ENCODE data around the gene NR1D2. TPM values are rescaled to one million over a fixed set of nuclear protein-coding genes. Genes with fewer than 3 reads are reported as not detected.

NR1D2 gene
- total RNA-seq, 3 donors from 2014 or later = 26.2 to 43.8 (median 37.4) TPM

GRCh38 chr3:23971684-23972083, 26.6 kb downstream of the NR1D2 start:
- H3K36me3 ChIP-seq = no peaks in the 10 kb centered on the region
- no peak overlapping the region for H3K4me3 ChIP-seq
- TF ChIP-seq, protein P1, sequence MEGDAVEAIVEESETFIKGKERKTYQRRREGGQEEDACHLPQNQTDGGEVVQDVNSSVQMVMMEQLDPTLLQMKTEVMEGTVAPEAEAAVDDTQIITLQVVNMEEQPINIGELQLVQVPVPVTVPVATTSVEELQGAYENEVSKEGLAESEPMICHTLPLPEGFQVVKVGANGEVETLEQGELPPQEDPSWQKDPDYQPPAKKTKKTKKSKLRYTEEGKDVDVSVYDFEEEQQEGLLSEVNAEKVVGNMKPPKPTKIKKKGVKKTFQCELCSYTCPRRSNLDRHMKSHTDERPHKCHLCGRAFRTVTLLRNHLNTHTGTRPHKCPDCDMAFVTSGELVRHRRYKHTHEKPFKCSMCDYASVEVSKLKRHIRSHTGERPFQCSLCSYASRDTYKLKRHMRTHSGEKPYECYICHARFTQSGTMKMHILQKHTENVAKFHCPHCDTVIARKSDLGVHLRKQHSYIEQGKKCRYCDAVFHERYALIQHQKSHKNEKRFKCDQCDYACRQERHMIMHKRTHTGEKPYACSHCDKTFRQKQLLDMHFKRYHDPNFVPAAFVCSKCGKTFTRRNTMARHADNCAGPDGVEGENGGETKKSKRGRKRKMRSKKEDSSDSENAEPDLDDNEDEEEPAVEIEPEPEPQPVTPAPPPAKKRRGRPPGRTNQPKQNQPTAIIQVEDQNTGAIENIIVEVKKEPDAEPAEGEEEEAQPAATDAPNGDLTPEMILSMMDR (IDR thresholded peaks at IDR 0.05) = no peak
- H3K27ac ChIP-seq = no peak overlapping the region
- intact Hi-C loops (cut with DNase I; ENCODE audit: low total_unique reads) = no loop called here
- H3K9me3 ChIP-seq = no peaks in the 10 kb centered on the region
- no peaks in the 10 kb centered on the region for H3K4me1 ChIP-seq
- DNase-seq (ENCODE audit: low spot score in 2 of 2) = no peak
- no peaks in the 10 kb centered on the region for H3K27me3 ChIP-seq

- no peaks in the 10 kb centered on the region for H3K36me3 ChIP-seq
These were observed 31.5 kb downstream of the NR1D2 start for GRCh38 chr3:23976555-23976954.

DNA sequence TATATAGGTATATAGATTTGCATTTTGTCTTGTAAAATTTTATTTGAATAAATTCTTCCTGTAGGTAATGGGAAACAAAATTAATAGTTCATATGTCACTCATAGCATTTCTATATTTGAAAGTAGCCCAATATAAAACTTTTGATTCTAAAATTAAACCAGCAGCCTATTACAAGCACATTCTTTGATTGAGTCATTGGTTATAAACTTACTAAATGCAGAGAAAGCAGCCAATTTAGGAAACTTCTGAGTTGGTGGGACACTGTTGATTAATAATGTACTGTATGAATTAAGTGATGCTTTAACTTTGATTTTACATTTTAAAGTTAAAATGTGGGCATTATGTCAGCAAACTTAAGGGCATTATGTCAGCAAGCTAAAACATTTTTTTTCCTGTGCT, 34.5 kb downstream of the NR1D2 start:
- no peak overlapping the region for H3K27ac ChIP-seq
- H3K36me3 ChIP-seq = no peaks in the 10 kb centered on the region
- H3K4me1 ChIP-seq = no peaks in the 10 kb centered on the region
- H3K4me3 ChIP-seq = no peak overlapping the region
- H3K9me3 ChIP-seq = no peaks in the 10 kb centered on the region
- no peaks in the 10 kb centered on the region for H3K27me3 ChIP-seq
- DNase-seq (ENCODE audit: low spot score in 2 of 2) = no peak
- intact Hi-C loops (cut with DNase I; ENCODE audit: low total_unique reads) = no loop called here
- TF ChIP-seq, protein P1 (IDR thresholded peaks at IDR 0.05) = no peak
- TF ChIP-seq POLR2A (IDR thresholded peaks at IDR 0.05) (no peak), POLR2AphosphoS5 (IDR thresholded peaks at IDR 0.05) (no peak)

More at GRCh38 chr3:23976555-23976954, 31.5 kb downstream of the NR1D2 start:
- Histone ChIP-seq H3K9me3 (no peaks in the 10 kb centered on the region), H3K27me3 (no peaks in the 10 kb centered on the region), H3K27ac (no peak overlapping the region), H3K4me1 (no peaks in the 10 kb centered on the region), H3K4me3 (no peak overlapping the region)
- no peak for DNase-seq (ENCODE audit: low spot score in 2 of 2)
- TF ChIP-seq, protein P1 (IDR thresholded peaks at IDR 0.05) = no peak
- TF ChIP-seq POLR2AphosphoS5 (IDR thresholded peaks at IDR 0.05) (no peak), POLR2A (IDR thresholded peaks at IDR 0.05) (no peak)
- intact Hi-C loops (cut with DNase I; ENCODE audit: low total_unique reads) = no loop called here

DNA sequence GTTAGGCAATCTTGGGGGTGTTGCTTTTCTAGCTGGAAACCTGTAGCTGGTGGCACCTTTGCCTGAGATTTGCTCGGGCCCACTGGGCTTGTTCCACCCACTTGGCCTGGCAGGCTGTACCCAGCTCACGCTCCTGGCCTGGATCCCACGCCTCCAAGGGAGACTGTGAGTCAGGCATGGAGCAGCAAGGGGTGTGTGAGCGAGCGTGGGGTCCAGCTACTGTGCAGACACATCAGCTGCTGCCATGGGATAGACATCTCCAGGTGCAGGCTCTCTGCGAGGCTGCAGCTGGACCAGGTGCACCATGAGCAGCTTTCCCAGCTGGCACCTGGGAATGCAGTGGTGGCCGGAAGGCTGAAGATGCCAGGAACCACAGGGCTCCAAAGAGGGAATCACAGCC, 36.0 kb downstream of the NR1D2 start:
- Histone ChIP-seq H3K9me3 (no peaks in the 10 kb centered on the region), H3K36me3 (no peaks in the 10 kb centered on the region), H3K27ac (no peak overlapping the region), H3K27me3 (no peaks in the 10 kb centered on the region), H3K4me3 (no peak overlapping the region), H3K4me1 (no peaks in the 10 kb centered on the region)
- TF ChIP-seq POLR2AphosphoS5 (IDR thresholded peaks at IDR 0.05) (no peak), POLR2A (IDR thresholded peaks at IDR 0.05) (no peak)
- TF ChIP-seq, protein P1 (IDR thresholded peaks at IDR 0.05) = no peak
- intact Hi-C loops (cut with DNase I; ENCODE audit: low total_unique reads) = no loop called here
- DNase-seq (ENCODE audit: low spot score in 2 of 2) = no peak

DNA sequence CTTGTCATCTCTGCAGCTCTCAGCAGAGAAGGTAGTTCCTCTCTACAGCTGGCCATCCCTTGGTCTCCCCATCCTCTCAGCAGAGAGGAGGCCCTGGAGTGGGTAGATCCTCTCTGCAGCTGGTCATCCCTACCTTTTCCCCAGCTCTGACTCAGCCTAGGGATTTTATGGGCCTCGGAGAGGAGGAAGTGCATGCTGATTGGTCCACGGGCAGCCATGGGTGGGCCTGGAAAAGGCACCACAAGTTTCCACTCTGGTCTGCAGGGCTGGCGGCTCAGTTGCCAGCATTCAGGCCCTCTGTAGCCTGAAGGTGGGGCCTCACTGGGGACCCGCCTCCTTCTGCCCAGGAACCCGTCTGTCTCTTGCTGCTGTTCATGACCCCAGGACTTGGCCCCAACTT, 36.9 kb downstream of the NR1D2 start:
- H3K9me3 ChIP-seq = no peaks in the 10 kb centered on the region
- no peaks in the 10 kb centered on the region for H3K4me1 ChIP-seq
- no peak for DNase-seq (ENCODE audit: low spot score in 2 of 2)
- H3K27me3 ChIP-seq = no peaks in the 10 kb centered on the region
- no peaks in the 10 kb centered on the region for H3K36me3 ChIP-seq
- no peak for TF ChIP-seq POLR2AphosphoS5 (IDR thresholded peaks at IDR 0.05)
- TF ChIP-seq, protein P1 (IDR thresholded peaks at IDR 0.05) = no peak
- TF ChIP-seq POLR2A (IDR thresholded peaks at IDR 0.05) = no peak
- H3K4me3 ChIP-seq = no peak overlapping the region
- intact Hi-C loops (cut with DNase I; ENCODE audit: low total_unique reads) = no loop called here
- no peak overlapping the region for H3K27ac ChIP-seq

Data from breast epithelium (tissue), 4 donors.